Lung (tissue), 12 donors: Measurements from ENCODE around the gene MAEA. TPM values are rescaled to one million over a fixed set of nuclear protein-coding genes. Genes with fewer than 3 reads are reported as not detected.
"Not testable (repeated sequence)": the region's sequence is repeated elsewhere in the genome, so short reads cannot be mapped to it uniquely, and the experiment has no call there.

Experiments used
- ATAC-seq: fragments of 200-7000 bp; cut with Tn5 transposase; one replicate; pipeline ENCODE4 v1.9.1; 2020; ENCODE audit warnings: moderate number of reproducible peaks; ENCODE audit not compliant: insufficient read depth, low FRiP score
- DNase-seq, 3 donors: peaks; one replicate each; pipeline ENCODE4 v3.0.0-alpha.2; 2013 to 2017
- H3K27ac ChIP-seq, 2 donors: one replicate each; pipeline ENCODE4 v1.5.1; 2013; ENCODE audit warnings: mild to moderate bottlenecking in 2 of 2, moderate library complexity in 2 of 2, control low read depth in 1 of 2, inconsistent platforms in 1 of 2, low read depth in 1 of 2, low read length in 1 of 2
- H3K27me3 ChIP-seq, 3 donors: one replicate each; pipeline ENCODE4 v1.5.1; 2013; ENCODE audit warnings: low read length in 2 of 3; ENCODE audit not compliant: control insufficient read depth in 3 of 3, insufficient read depth in 3 of 3
- H3K36me3 ChIP-seq, 4 donors: one replicate each; pipeline ENCODE4 v1.5.1; 2013; ENCODE audit warnings: low read length in 4 of 4, mild to moderate bottlenecking in 1 of 4, moderate library complexity in 1 of 4; ENCODE audit not compliant: control insufficient read depth in 4 of 4, insufficient read depth in 4 of 4
- H3K4me1 ChIP-seq, 5 donors: one replicate each; pipeline ENCODE4 v1.5.1; 2013; ENCODE audit warnings: low read length in 5 of 5, mild to moderate bottlenecking in 2 of 5, moderate library complexity in 1 of 5; ENCODE audit not compliant: control insufficient read depth in 5 of 5, insufficient read depth in 5 of 5
- H3K4me3 ChIP-seq: one replicate; pipeline ENCODE4 v1.5.1; 2013; ENCODE audit warnings: mild to moderate bottlenecking, control low read depth, moderate library complexity
- H3K9ac ChIP-seq, 2 donors: one replicate each; pipeline ENCODE4 v1.5.1; 2013; ENCODE audit warnings: low read length in 2 of 2, control low read depth in 1 of 2; ENCODE audit not compliant: insufficient read depth in 1 of 2
- H3K9me3 ChIP-seq, 4 donors: one replicate each; pipeline ENCODE4 v1.5.1; 2013; ENCODE audit warnings: low read length in 3 of 4, mild to moderate bottlenecking in 1 of 4, moderate library complexity in 1 of 4; ENCODE audit not compliant: control insufficient read depth in 4 of 4, insufficient read depth in 3 of 4
- WGBS, 2 donors: extraction: QIAGEN DNeasy Blood & Tissue Kit; methylation state at CpG; one replicate each; pipeline ENCODE4 v1.1.7; 2013; 5-methylcytosine and 5-hydroxymethylcytosine counted together
- polyA plus RNA-seq, 2 donors: library from polyadenylated mRNA; stranded (reverse); fragments of 200-250 nt; gene quantifications; one replicate each; pipeline ENCODE4 v1.2.1, GENCODE V29; 2013
- total RNA-seq, 2 donors: library from RNA; depleted of rRNA in 1 of 2; stranded (reverse); fragments of >200 nt in 1 of 2; gene quantifications; one replicate each; pipeline ENCODE4 v1.2.1, GENCODE V29; 2014 to 2021
- TF ChIP-seq, protein P1 (sequence below): IDR thresholded peaks from 2 replicates; pipeline ENCODE4 v1.5.1; 2012; ENCODE audit warnings: mild to moderate bottlenecking; ENCODE audit errors: control extremely low read depth, extremely low read depth
- donor health status: control.
- donor health status: control.
- donor health status: Bipolar disorder and iron deficiency.
- donor health status: healthy.
- donor health status: DM: yes; HTN: yes; CAD: no.

MAEA gene
- total and polyA plus RNA-seq, 4 donors = 39.7 to 67.4 (median 60.8) TPM

DNA sequence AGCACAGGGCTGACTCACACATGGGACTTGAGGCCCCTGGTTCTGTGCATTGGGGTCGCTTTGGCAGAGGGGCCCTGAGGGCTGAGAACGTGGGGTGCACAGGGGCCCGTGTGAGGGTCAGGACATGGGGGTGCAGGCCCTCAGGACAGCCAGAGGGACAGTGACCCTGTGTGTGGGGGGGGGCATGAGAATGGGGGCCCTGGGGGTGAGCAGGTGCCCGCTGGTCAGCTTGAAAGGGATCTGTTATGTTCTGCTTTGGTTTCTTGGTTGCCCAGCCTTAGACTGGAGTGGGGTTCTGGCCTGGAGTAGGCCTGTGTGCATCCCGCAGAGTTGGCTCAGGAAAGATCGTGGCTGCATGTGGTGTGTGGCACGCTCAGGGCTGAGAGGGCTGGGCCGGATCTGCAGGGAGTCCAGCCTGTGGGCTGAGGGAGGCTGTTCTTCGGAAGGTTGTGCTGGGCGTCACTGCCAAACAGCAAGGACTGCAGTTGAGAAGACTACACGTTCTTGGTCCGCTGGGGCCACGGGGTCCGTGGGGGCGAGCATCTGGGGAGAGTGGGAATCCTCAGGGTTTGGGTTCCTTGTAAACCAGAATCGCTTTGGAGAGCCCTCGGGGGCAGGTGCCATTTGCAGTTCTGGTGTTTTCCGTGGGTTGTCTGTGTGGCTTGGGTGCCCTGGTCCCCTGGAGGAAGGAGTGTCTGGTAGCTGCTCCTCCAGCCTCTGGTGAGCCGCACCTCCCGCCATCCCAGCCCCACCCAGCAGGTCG is 42.1 kb downstream of the MAEA start:
- Histone ChIP-seq H3K4me1 (no peaks in the 10 kb centered on the region), H3K36me3 (peaks cover 5 to 58% (median 18%) of the 10 kb centered on the region in 4 donors), H3K9ac (no peak overlapping the region), H3K27me3 (no peaks in the 10 kb centered on the region), H3K4me3 (no peak overlapping the region), H3K9me3 (peaks cover 0 to 4% (median 0%) of the 10 kb centered on the region in 4 donors), H3K27ac (no peak overlapping the region)
- TF ChIP-seq, protein P1, sequence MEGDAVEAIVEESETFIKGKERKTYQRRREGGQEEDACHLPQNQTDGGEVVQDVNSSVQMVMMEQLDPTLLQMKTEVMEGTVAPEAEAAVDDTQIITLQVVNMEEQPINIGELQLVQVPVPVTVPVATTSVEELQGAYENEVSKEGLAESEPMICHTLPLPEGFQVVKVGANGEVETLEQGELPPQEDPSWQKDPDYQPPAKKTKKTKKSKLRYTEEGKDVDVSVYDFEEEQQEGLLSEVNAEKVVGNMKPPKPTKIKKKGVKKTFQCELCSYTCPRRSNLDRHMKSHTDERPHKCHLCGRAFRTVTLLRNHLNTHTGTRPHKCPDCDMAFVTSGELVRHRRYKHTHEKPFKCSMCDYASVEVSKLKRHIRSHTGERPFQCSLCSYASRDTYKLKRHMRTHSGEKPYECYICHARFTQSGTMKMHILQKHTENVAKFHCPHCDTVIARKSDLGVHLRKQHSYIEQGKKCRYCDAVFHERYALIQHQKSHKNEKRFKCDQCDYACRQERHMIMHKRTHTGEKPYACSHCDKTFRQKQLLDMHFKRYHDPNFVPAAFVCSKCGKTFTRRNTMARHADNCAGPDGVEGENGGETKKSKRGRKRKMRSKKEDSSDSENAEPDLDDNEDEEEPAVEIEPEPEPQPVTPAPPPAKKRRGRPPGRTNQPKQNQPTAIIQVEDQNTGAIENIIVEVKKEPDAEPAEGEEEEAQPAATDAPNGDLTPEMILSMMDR = no peak
- ATAC-seq = no peak
- 93 to 95% methylated on average over 21 of the region's 21 CpGs for WGBS, 2 donors
- no peak for DNase-seq

GRCh38 chr4:1332686-1333085 is 43.0 kb downstream of the MAEA start:
- DNase-seq (no peak), ATAC-seq (no peak)
- no peaks in the 10 kb centered on the region for H3K27me3 ChIP-seq
- peaks cover 0 to under 1% (median 0%) of the 10 kb centered on the region in 5 donors for H3K4me1 ChIP-seq
- TF ChIP-seq, protein P1 = no peak
- H3K9ac ChIP-seq = no peak overlapping the region
- peaks cover 10 to 59% (median 25%) of the 10 kb centered on the region in 4 donors for H3K36me3 ChIP-seq
- no peak overlapping the region for H3K27ac ChIP-seq
- 93 to 98% methylated on average over 13 of the region's 13 CpGs for WGBS, 2 donors
- peaks cover 0 to 4% (median 0%) of the 10 kb centered on the region in 4 donors for H3K9me3 ChIP-seq
- H3K4me3 ChIP-seq = no peak overlapping the region

- Histone ChIP-seq H3K9ac (no peak overlapping the region), H3K9me3 (peaks cover 0 to 4% (median 0%) of the 10 kb centered on the region in 4 donors), H3K4me1 (peaks cover 0 to 3% (median 0%) of the 10 kb centered on the region in 5 donors), H3K27me3 (no peaks in the 10 kb centered on the region), H3K27ac (no peak overlapping the region), H3K36me3 (peaks cover 8 to 59% (median 26%) of the 10 kb centered on the region in 4 donors), H3K4me3 (no peak overlapping the region)
- 66 to 86% methylated on average over 8 of the region's 8 CpGs for WGBS, 2 donors
- ATAC-seq = no peak
- no peak for DNase-seq
- TF ChIP-seq, protein P1 = no peak
Measured at GRCh38 chr4:1333256-1333655, 43.6 kb downstream of the MAEA start.

DNA sequence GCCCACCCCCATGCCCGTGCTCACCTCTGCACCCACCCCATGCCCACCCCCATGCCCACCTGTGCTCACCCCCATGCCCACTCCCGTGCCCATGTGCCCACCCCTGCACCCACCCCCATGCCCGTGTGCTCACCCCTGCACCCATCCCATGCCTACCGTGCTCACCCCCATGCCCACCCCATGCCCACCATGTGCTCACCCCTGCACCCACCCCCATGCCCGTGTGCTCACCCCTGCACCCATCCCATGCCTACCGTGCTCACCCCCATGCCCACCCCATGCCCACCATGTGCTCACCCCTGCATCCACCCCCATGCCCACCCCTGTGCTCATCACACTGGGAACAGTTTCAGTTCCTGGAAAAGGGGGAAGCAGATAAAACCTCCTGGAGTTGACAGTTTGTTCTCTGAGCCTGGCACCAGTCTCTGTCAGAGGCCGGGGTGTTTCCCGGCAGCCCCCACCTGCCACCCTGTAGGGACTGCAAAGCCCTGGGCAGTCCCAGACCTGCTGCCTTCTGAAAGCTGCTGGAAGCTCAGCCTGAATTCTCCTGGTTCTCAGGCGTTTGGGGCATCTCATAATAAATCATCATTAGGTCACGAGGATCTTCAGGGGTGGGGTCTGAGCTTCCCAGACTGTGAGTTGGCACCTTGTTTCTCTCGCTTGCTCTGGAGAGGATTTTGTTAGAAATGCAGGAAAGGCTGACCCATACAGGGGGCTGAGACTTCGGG is 44.3 kb downstream of the MAEA start:
- WGBS, 2 donors = 68 to 82% methylated on average over 10 to 11 of the region's 12 CpGs
- not testable (repeated sequence) for H3K9me3 ChIP-seq, H3K27me3 ChIP-seq, H3K4me3 ChIP-seq, H3K4me1 ChIP-seq, H3K27ac ChIP-seq, ATAC-seq, H3K9ac ChIP-seq, DNase-seq
- peaks cover 11 to 59% (median 31%) of the 10 kb centered on the region in 4 donors for H3K36me3 ChIP-seq
